Lower lobe of right lung (tissue), 2 donors: ENCODE measurements around the gene KCNQ1. TPM values are rescaled to one million over a fixed set of nuclear protein-coding genes. Genes with fewer than 3 reads are reported as not detected.

ENCODE experiments used
- ATAC-seq, 2 donors: fragments of 200-7000 bp; cut with Tn5 transposase; one replicate each; pipeline ENCODE4 v1.9.1; 2020 to 2022; ENCODE audit warnings: mild to moderate bottlenecking in 2 of 2, moderate library complexity in 2 of 2
- DNase-seq: peaks from one replicate; pipeline ENCODE4 v3.0.0-alpha.2; 2020
- H3K27ac ChIP-seq: fragments of 200-600 bp; one replicate; pipeline ENCODE4 v1.8.0; 2022
- H3K27me3 ChIP-seq: fragments of 200-600 bp; one replicate; pipeline ENCODE4 v1.8.0; 2022; ENCODE audit warnings: low read depth
- H3K36me3 ChIP-seq: fragments of 200-600 bp; one replicate; pipeline ENCODE4 v1.8.0; 2022; ENCODE audit warnings: mild to moderate bottlenecking
- H3K4me1 ChIP-seq: fragments of 200-600 bp; one replicate; pipeline ENCODE4 v1.8.0; 2022
- H3K4me3 ChIP-seq: fragments of 200-600 bp; one replicate; pipeline ENCODE4 v1.8.0; 2022; ENCODE audit warnings: mild to moderate bottlenecking
- H3K9me3 ChIP-seq: fragments of 200-600 bp; one replicate; pipeline ENCODE4 v1.8.0; 2022
- CTCF ChIP-seq: fragments of 200-600 bp; IDR thresholded peaks from one replicate; pipeline ENCODE4 v1.8.0; 2022; ENCODE audit warnings: antibody characterized with exemption, mild to moderate bottlenecking
- intact Hi-C: fragments of 100-400 bp; cut with DNase I; formaldehyde crosslinking; loops from one replicate; pipeline ENCODE4 v1.11.0; 2022
- total RNA-seq: library from RNA; stranded (reverse); fragmentation: NEBNext Ultra II Directional; extraction: Animal tissue kit (Norgen Biotek cat#: 25700); gene quantifications from one replicate; pipeline ENCODE4 v1.2.1, GENCODE V29; 2021
- donor health status: DM: no; HTN: yes; CAD: no; lungs with severe emphysema.

The KCNQ1 gene
- total RNA-seq, 1 donor from 2014 or later: 51.0 TPM

DNA sequence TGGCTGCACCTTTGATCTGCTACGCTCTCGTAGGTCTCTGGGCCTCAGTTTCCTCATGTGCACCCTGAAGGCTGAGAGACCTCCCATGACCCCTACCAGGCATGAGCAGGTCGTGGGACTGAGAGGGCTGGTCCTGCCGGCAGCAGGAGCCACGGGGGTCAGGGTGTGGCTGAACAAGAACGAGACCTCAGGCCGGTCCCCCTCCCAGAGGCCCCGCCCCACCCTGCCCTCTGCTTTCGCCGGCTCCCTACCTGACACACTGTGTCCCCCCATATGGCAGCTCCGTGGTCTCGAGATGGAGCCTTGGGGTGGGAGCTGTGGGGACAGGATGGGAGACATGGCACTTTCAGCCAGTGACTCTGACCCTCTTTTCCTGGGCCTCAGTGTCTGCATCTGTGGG, 400.2 kb downstream of the KCNQ1 start:
- H3K27me3 ChIP-seq: no peaks in the 10 kb centered on the region
- DNase-seq (no peak), ATAC-seq (no peak)

DNA sequence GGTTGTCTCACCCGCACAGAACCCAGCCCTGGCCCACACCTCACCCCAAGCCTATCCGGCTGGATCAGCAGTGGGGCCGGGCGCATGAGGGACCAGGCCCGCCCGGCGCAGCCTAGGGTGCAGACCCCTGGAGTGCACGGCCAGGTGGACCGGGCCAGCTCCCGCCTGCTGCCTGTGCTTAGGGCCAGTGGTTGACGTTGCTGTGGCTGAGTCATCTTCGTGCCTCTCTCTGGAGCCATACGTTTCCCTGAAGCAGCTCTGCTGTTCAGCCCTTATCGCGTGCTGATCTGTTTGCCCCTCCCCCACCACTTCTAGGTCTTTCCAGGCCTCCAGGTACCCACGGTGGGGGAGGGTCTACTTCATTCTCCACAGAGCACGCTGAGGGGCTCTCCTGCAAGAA, 401.2 kb downstream of the KCNQ1 start:
- DNase-seq (no peak), ATAC-seq (no peak)
- Histone ChIP-seq H3K27ac (no peak overlapping the region), H3K9me3 (no peaks in the 10 kb centered on the region), H3K36me3 (no peaks in the 10 kb centered on the region), H3K4me1 (no peaks in the 10 kb centered on the region), H3K27me3 (no peaks in the 10 kb centered on the region), H3K4me3 (no peak overlapping the region)
- no peak for TF ChIP-seq CTCF
- intact Hi-C loops: no loop called here

More for the DNA sequence above, 400.2 kb downstream of the KCNQ1 start:
- Histone ChIP-seq H3K4me3 (no peak overlapping the region), H3K9me3 (no peaks in the 10 kb centered on the region), H3K4me1 (no peaks in the 10 kb centered on the region), H3K36me3 (no peaks in the 10 kb centered on the region), H3K27ac (no peak overlapping the region)
- no peak for TF ChIP-seq CTCF
- intact Hi-C loops: no loop called here

DNA sequence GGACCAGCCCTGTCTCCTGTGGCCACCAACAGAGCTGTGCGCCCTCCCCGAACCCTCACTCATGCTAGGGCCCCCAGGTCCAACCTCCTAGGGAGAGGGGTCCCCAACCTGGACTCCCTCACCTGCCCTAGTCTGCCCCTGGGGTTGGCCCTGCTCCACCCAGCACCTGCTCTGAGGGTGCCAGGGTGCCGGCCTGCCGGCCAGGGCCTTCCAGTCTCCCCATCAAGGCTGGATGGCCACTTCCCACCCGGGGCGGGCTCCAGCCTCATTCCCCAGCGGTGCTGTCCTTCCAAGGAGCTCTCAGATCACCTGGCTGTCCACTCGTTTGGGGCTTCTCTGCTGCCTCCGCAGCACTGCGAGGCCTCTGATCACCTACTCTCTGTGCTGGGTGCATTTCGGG, 401.7 kb downstream of the KCNQ1 start:
- no peaks in the 10 kb centered on the region for H3K4me1 ChIP-seq
- intact Hi-C loops: no loop called here
- no peaks in the 10 kb centered on the region for H3K27me3 ChIP-seq
- H3K9me3 ChIP-seq: no peaks in the 10 kb centered on the region
- no peak for TF ChIP-seq CTCF
- no peak overlapping the region for H3K27ac ChIP-seq
- no peak for ATAC-seq
- H3K4me3 ChIP-seq: no peak overlapping the region
- DNase-seq: no peak
- H3K36me3 ChIP-seq: no peaks in the 10 kb centered on the region

DNA sequence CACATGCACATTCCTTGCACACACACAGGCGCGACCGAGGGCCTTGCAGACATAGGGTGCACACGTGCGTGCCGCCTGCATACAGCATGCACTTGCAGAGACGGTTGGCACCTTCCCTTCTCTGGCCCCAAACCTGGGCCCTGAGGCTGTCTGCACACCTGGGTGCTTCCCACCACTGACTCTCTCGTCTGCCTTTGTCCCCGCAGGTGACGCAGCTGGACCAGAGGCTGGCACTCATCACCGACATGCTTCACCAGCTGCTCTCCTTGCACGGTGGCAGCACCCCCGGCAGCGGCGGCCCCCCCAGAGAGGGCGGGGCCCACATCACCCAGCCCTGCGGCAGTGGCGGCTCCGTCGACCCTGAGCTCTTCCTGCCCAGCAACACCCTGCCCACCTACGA, 402.8 kb downstream of the KCNQ1 start:
- Histone ChIP-seq H3K4me3 (no peak overlapping the region), H3K27me3 (no peaks in the 10 kb centered on the region), H3K36me3 (no peaks in the 10 kb centered on the region), H3K9me3 (no peaks in the 10 kb centered on the region), H3K4me1 (no peaks in the 10 kb centered on the region), H3K27ac (no peak overlapping the region)
- no peak for TF ChIP-seq CTCF
- DNase-seq: no peak
- intact Hi-C loops: no loop called here
- ATAC-seq: no peak

- no peak for ATAC-seq
- intact Hi-C loops: no loop called here
These were observed 403.7 kb downstream of the KCNQ1 start for GRCh38 chr11:2848497-2848896.

More at GRCh38 chr11:2848497-2848896, 403.7 kb downstream of the KCNQ1 start:
- H3K4me1 ChIP-seq: no peaks in the 10 kb centered on the region
- DNase-seq: no peak
- H3K27me3 ChIP-seq: no peaks in the 10 kb centered on the region
- no peaks in the 10 kb centered on the region for H3K36me3 ChIP-seq
- TF ChIP-seq CTCF: no peak
- no peak overlapping the region for H3K4me3 ChIP-seq
- no peaks in the 10 kb centered on the region for H3K9me3 ChIP-seq
- H3K27ac ChIP-seq: no peak overlapping the region
